Epidermal melanocyte (primary cell): Measurements from ENCODE around the gene UBE2U.

Experiments used
- DNase-seq: peaks from one replicate; pipeline ENCODE4 v3.0.0; 2011; ENCODE audit warnings: low spot score; ENCODE audit not compliant: insufficient read length

Gene UBE2U

DNA sequence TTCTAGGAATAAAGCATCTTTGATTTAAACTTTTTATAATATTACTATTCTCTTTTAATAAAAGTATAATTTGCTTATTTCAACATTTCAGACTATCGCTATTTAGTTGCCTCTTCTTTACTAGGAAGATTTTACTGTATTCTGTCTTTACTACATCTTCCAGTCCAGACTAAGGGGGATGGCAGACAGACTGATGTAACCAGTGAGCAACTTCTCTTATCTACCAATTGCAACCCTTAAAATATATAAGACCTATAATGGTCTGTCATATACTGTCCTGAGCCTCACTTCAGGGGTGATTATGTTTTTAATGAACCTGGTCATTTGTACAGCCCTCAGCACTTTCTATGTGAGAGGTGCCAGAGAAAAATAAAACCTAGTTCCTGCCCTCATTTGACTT lies 87.0 kb downstream of the UBE2U start:
- DNase-seq, result no peak

DNA sequence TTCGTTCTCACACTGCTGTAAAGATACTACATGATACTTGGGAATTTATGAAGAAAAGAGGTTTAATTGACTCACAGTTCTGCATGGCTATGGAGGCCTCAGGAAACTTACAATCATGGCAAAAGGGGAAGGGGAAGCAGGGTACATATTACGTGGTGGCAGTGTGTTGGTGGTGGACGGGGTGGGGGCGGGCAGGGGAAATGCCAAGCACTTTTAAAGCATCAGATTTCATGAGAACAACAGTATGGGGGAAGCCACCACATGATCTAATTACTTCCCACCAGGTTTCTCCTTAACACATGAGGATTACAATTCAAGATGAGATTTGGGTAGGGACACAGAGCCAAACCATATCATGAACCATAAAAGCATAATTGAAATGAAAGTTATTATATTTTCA lies 88.5 kb downstream of the UBE2U start:
- no peak for DNase-seq

- DNase-seq, result no peak
Observed at GRCh38 chr1:64292399-64292798, 89.0 kb downstream of the UBE2U start.

DNA sequence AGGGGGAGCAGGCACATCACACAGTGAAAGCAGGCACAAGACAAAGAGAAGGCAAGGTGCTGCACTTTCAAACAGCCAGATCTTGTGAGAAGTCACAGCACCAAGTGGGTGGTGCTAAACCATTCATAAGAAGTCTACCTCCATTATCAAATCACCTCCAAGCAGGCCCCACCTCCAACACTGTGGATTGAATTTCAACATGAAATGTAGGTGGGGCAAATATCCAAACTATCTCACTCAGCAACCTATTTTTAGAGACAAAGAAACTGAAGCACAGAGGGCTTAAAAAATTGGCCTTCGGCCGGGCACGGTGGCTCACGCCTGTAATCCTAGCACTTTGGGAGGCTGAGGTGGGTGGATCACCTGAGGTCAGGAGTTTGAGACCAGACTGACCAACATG lies 90.4 kb downstream of the UBE2U start:
- no peak for DNase-seq

- DNase-seq, result no peak
Observed at GRCh38 chr1:64295136-64295535, 91.7 kb downstream of the UBE2U start.

DNA sequence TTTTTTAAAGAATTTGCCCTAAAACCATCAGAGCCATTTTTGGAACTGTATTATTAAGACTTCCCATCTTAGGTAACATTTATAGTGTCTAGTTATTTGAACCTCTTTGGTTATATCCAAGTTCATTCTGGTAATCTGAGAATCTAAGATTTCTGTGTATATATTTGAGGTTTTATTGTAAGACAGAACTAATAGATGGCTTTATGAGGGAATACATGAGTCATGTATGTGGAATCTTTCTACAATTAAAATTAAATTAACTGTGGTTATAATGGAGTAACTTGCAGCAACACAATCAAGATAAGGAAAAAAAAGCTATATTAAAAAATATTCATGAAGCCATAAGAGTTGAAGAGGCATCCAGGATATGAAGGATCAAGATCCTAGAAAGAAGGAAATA lies 92.1 kb downstream of the UBE2U start:
- DNase-seq, result no peak

DNA sequence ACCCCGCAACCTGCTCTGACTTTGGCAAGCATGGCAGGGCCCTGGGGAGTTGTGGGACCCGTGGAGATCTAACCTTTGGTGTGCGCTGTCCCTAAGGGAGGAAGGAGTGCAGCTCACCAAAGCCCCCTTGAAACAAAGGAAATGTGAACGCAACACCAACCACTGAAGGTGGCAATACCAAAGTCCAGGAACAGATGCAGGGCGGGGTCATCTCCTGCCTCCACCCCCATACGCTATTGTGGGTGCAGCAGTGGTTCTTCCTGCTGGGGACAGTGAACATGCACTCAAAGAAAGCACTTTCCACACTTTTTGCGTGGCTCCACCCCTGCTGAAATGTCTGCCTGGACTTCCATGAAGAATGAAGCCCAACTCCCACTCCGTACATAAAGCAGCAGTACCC lies 93.0 kb downstream of the UBE2U start:
- no peak for DNase-seq

GRCh38 chr1:64302194-64302593 lies 98.8 kb downstream of the UBE2U start:
- no peak for DNase-seq

DNA sequence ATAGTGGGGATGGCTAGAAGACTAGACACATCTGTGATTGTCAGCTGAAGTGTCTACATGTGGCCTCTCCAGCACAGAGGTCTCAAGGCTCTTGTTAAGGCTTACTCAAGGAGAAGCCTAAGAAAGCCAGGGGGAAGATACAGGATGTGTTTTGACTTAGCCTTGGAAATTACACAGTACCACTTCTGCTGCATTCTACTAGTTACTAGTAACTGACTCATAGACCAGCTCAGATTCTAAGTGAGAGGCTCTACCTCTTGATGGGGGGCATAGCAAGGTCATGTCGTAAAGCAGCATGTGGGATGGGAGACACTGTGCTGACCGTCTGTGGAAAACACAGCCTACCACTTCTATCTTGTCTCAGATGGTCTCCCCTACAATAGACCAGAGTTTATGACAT lies 99.5 kb downstream of the UBE2U start:
- DNase-seq, result no peak

GRCh38 chr1:64304823-64305222 lies 101.4 kb downstream of the UBE2U start:
- no peak for DNase-seq

DNA sequence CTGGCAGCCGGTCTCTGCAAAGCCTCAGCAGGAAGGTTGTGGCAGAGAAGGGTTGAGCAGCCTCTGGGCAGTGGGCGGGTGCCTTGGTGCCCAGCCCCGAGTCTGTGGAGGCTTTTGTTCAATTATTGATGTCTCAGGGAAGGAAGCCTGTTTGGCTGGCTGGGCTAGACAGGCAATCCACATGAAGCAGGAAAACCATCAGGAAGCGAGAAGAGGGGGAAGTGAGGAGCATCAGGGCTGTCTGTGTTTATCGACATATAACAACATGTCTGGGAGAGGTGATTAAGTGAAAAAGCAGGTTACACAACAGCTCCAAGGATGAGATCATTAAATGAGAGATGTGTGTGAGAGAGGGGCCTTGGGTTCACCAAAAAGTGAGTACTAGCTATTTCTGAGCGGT lies 105.4 kb downstream of the UBE2U start:
- no peak for DNase-seq

GRCh38 chr1:64309431-64309831 lies 106.0 kb downstream of the UBE2U start:
- no peak for DNase-seq

DNA sequence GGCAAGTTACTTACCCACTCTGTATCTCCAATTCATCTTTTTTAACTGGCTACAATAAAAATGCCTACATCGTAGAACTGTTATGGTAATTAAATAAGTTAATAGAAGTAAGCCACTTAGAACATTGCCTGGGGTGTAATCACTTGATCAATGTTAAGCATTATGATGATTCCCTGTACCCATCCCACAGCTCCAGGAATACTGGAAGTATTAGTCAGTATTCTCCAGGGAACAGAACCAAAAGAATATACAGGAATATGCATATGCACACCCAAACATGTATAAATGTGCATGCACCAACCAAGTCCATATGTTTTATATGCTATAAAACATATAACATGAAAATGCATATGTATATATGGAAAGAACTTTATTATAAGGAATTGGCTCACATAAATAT lies 107.3 kb downstream of the UBE2U start:
- DNase-seq, result no peak

DNA sequence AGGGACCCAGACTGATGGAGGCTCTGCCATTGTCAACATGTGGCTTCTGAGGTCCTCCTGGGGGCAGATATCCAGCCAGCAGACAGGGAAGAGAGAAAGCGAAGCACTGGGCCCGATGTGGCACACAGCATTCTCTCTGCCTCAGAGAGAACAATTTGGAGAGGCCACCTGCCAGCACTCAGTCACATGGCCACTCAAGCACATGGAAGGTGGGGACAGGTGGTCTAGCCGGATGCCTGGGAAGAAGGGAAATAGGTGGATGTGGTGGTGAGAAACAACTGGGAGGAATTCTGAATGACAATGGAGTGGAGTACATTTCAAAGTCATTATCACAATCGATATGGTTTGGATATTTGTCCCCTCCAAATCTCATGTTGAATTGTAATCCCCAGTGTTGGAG lies 109.0 kb downstream of the UBE2U start:
- DNase-seq, result no peak

DNA sequence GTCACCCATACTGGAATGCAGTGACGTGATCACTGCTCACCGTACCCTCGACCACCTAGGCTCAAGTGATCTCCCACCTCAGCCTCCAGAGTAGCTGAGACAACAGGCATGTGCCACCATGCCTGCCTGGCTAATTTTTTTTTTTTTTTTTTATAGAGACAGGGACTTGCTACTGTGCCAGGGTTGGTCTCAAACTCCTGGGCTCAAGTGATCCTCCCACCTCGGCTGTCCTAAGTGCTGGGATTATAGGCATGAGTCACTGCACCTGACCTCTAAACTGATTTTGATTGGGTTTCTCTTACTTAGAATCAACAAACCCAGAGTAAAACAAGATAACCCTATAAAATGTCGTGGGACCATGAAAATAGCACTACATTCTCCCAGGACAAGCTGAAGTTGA lies 112.0 kb downstream of the UBE2U start:
- DNase-seq, result no peak
